Upper lobe of right lung (tissue), 1 donor: Measurements from ENCODE around the gene DNAH12. TPM values are rescaled to one million over a fixed set of nuclear protein-coding genes. Genes with fewer than 3 reads are reported as not detected.

Source experiments
- ATAC-seq: fragments of 200-7000 bp; cut with Tn5 transposase; one replicate; pipeline ENCODE4 v1.9.1; 2020; ENCODE audit warnings: mild to moderate bottlenecking, moderate library complexity
- DNase-seq: peaks from one replicate; pipeline ENCODE4 v3.0.0-alpha.2; 2020
- H3K27ac ChIP-seq: fragments of 200-600 bp; one replicate; pipeline ENCODE4 v1.8.0; 2022
- H3K27me3 ChIP-seq: fragments of 200-600 bp; one replicate; pipeline ENCODE4 v1.8.0; 2022; ENCODE audit warnings: mild to moderate bottlenecking
- H3K36me3 ChIP-seq: fragments of 200-600 bp; one replicate; pipeline ENCODE4 v1.8.0; 2022
- H3K4me1 ChIP-seq: fragments of 200-600 bp; one replicate; pipeline ENCODE4 v1.8.0; 2022
- H3K4me3 ChIP-seq: fragments of 200-600 bp; one replicate; pipeline ENCODE4 v1.8.0; 2022; ENCODE audit warnings: mild to moderate bottlenecking
- H3K9me3 ChIP-seq: fragments of 200-600 bp; one replicate; pipeline ENCODE4 v1.8.0; 2022
- CTCF ChIP-seq: fragments of 200-600 bp; IDR thresholded peaks from one replicate; pipeline ENCODE4 v1.8.0; 2022; ENCODE audit warnings: antibody characterized with exemption
- intact Hi-C: fragments of 100-400 bp; cut with DNase I; formaldehyde crosslinking; loops from one replicate; pipeline ENCODE4 v1.11.0; 2022
- total RNA-seq: library from RNA; stranded (reverse); fragmentation: NEBNext Ultra II Directional; extraction: Animal tissue kit (Norgen Biotek cat#: 25700); gene quantifications from one replicate; pipeline ENCODE4 v1.2.1, GENCODE V29; 2021
- donor health status: DM: no; HTN: yes; CAD: no; lungs with severe emphysema.

Gene DNAH12
- total RNA-seq, 1 donor from 2014 or later: 0.52 TPM

- no peak for ATAC-seq
- Histone ChIP-seq H3K27me3 (no peaks in the 10 kb centered on the region), H3K4me1 (peaks cover 15% of the 10 kb centered on the region), H3K4me3 (no peak overlapping the region), H3K9me3 (no peaks in the 10 kb centered on the region), H3K27ac (no peak overlapping the region), H3K36me3 (peaks cover 56% of the 10 kb centered on the region)
- no peak for TF ChIP-seq CTCF
- DNase-seq: no peak
- intact Hi-C loops: no loop called here
Observed at GRCh38 chr3:57583544-57583943, 39.4 kb upstream of the DNAH12 start.

GRCh38 chr3:57582474-57583168, 38.5 kb upstream of the DNAH12 start:
- Histone ChIP-seq H3K27ac (no peak overlapping the region), H3K27me3 (no peaks in the 10 kb centered on the region), H3K4me1 (peaks cover 15% of the 10 kb centered on the region), H3K4me3 (no peak overlapping the region), H3K36me3 (peaks cover 65% of the 10 kb centered on the region), H3K9me3 (no peaks in the 10 kb centered on the region)
- DNase-seq: no peak
- intact Hi-C loops: no loop called here
- peak; percentile 37 for ATAC-seq
- no peak for TF ChIP-seq CTCF

GRCh38 chr3:57577801-57578200, 33.7 kb upstream of the DNAH12 start:
- ATAC-seq (no peak), DNase-seq (no peak)
- peaks cover 16% of the 10 kb centered on the region for H3K4me1 ChIP-seq
- H3K4me3 ChIP-seq: no peak overlapping the region
- intact Hi-C loops: no loop called here
- TF ChIP-seq CTCF: no peak
- H3K9me3 ChIP-seq: no peaks in the 10 kb centered on the region
- peaks cover 94% of the 10 kb centered on the region for H3K36me3 ChIP-seq
- no peak overlapping the region for H3K27ac ChIP-seq
- no peaks in the 10 kb centered on the region for H3K27me3 ChIP-seq

GRCh38 chr3:57575966-57576626, 32.0 kb upstream of the DNAH12 start:
- DNase-seq (no peak), ATAC-seq (no peak)
- intact Hi-C loops: no loop called here
- no peaks in the 10 kb centered on the region for H3K9me3 ChIP-seq
- H3K4me1 ChIP-seq: peaks cover 16% of the 10 kb centered on the region
- H3K36me3 ChIP-seq: peaks cover 94% of the 10 kb centered on the region
- no peaks in the 10 kb centered on the region for H3K27me3 ChIP-seq
- H3K4me3 ChIP-seq: no peak overlapping the region
- no peak overlapping the region for H3K27ac ChIP-seq
- no peak for TF ChIP-seq CTCF

DNA sequence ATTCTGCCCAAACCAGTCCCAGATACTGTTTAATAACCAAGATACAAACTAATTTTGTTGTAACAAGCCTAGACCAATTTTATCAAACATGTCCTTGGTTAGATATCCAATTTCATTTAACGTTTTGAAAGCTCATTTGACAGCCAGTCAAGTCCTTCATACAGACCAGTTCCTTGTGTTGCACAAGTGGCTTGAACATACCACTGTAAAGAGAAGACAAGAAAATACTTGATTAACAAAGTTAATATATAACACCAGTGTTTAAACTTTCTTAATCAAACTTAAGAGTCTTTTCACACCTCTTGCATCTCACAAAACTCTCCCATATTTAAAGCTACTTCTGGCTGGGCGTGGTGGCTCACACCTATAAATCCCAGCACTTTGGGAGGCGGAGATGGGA, 28.0 kb upstream of the DNAH12 start:
- H3K36me3 ChIP-seq: peaks cover 82% of the 10 kb centered on the region
- no peak overlapping the region for H3K4me3 ChIP-seq
- H3K27me3 ChIP-seq: no peaks in the 10 kb centered on the region
- no peak for TF ChIP-seq CTCF
- peaks cover 13% of the 10 kb centered on the region for H3K4me1 ChIP-seq
- H3K27ac ChIP-seq: no peak overlapping the region
- no peaks in the 10 kb centered on the region for H3K9me3 ChIP-seq
- ATAC-seq (peak; percentile 58), DNase-seq (no peak)
- intact Hi-C loops: no loop called here
